ENCODE measurements around the gene TAF6. TPM values are rescaled to one million over a fixed set of nuclear protein-coding genes. Genes with fewer than 3 reads are reported as not detected.

TAF6 gene
- total and polyA plus RNA-seq, 9 of the 15 experiments (the other 6 are each of a cell fraction or from before 2014, with no cell fraction given), result 0.78 to 78.7 (median 21.3) TPM

GRCh38 chr7:100119072-100119969, at the start of gene TAF6, which contains the start of gene CNPY4 (continued):
- TF ChIP-seq ZBTB34 (CRISPR knock-in tag; IDR thresholded peaks at IDR 0.05), result no peak
- no peak for TF ChIP-seq ZNF75A (CRISPR knock-in tag; IDR thresholded peaks at IDR 0.05)
- TF ChIP-seq POLR2AphosphoS5 (IDR thresholded peaks at IDR 0.05; ENCODE audit: control insufficient read depth, insufficient read depth, low read depth, low read length), result peak; percentile 81
- no peak for TF ChIP-seq ZNF398 (CRISPR knock-in tag; IDR thresholded peaks at IDR 0.05)
- TF ChIP-seq SRF (CRISPR knock-in tag; IDR thresholded peaks at IDR 0.05), result peak; percentile 58 to 75; a peak in 1 of 4 replicates
- TF ChIP-seq FOXM1 (IDR thresholded peaks at IDR 0.05; ENCODE audit: low read depth), result peak; percentile 77
- no peak; the same call in 1 of the 2 replicates for TF ChIP-seq FOXM1 (CRISPR knock-in tag; IDR thresholded peaks at IDR 0.05; ENCODE audit: low read depth)
- TF ChIP-seq GTF2F1 (IDR thresholded peaks at IDR 0.05; ENCODE audit: low read depth, low read length), result peak; percentile 54
- no peak for TF ChIP-seq CBFA2T2 (conservative IDR thresholded peaks at IDR 0.05)
- no peak for TF ChIP-seq BRF1 (IDR thresholded peaks at IDR 0.05; ENCODE audit: borderline replicate concordance, extremely low read depth, insufficient read length)
- no peak for TF ChIP-seq ZNF644 (tag; IDR thresholded peaks at IDR 0.05; ENCODE audit: low read depth)
- TF ChIP-seq TFAP4 (CRISPR knock-in tag; IDR thresholded peaks at IDR 0.05; ENCODE audit: borderline replicate concordance), result peak; percentile 72
- TF ChIP-seq ZBTB12 (CRISPR knock-in tag; IDR thresholded peaks at IDR 0.05), result no peak
- no peak for TF ChIP-seq MTA1 (IDR thresholded peaks at IDR 0.05; ENCODE audit: borderline replicate concordance)
- no peak for TF ChIP-seq RNF219 (CRISPR knock-in tag; IDR thresholded peaks at IDR 0.05)
- peak; percentile 73 for TF ChIP-seq ZBTB17 (CRISPR knock-in tag; IDR thresholded peaks at IDR 0.05)
- peak; percentile 97 for TF ChIP-seq SP1 (CRISPR knock-in tag; IDR thresholded peaks at IDR 0.05)
- TF ChIP-seq HMGN3 (IDR thresholded peaks at IDR 0.05; ENCODE audit: borderline replicate concordance, extremely low read depth, insufficient read length, low read depth, low read length), result peak; percentile 24

Measured in K562 (cell line).